Midbrain (tissue), 1 donor: ENCODE data around the gene PNMA8B.

ENCODE experiments used
- DNase-seq: peaks from one replicate; lab custom pipeline; 2025; lab: John Stamatoyannopoulos, UW

The PNMA8B gene

GRCh38 chr19:46487178-46487801 lies 8.4 kb downstream of the PNMA8B start:
- no peak for DNase-seq

- DNase-seq = no peak
These were observed 9.3 kb downstream of the PNMA8B start for GRCh38 chr19:46486358-46486757.

GRCh38 chr19:46484656-46485055 lies 11.0 kb downstream of the PNMA8B start:
- DNase-seq = no peak

- no peak for DNase-seq
These were observed 13.0 kb downstream of the PNMA8B start for GRCh38 chr19:46482631-46483030.

- DNase-seq = no peak
These were observed 13.7 kb downstream of the PNMA8B start for GRCh38 chr19:46481947-46482346.

- DNase-seq = no peak
These were observed 14.3 kb downstream of the PNMA8B start for GRCh38 chr19:46481223-46481848.

GRCh38 chr19:46480415-46480814 lies 15.3 kb downstream of the PNMA8B start:
- DNase-seq = no peak

GRCh38 chr19:46478356-46478986 lies 17.2 kb downstream of the PNMA8B start:
- no peak for DNase-seq

- no peak for DNase-seq
These were observed 19.7 kb downstream of the PNMA8B start for GRCh38 chr19:46475986-46476385.

- DNase-seq = no peak
These were observed 21.5 kb downstream of the PNMA8B start for GRCh38 chr19:46474211-46474610.

- DNase-seq = no peak
These were observed 23.1 kb downstream of the PNMA8B start for GRCh38 chr19:46472592-46472991.

GRCh38 chr19:46471811-46472543 lies 23.7 kb downstream of the PNMA8B start:
- peak; percentile 28 for DNase-seq

GRCh38 chr19:46471116-46471733 lies 24.4 kb downstream of the PNMA8B start, which contains the start of gene PNMA8A:
Gene PNMA8A, minus strand, starts transcription at chr19:46471563. Its CDS starts 528 bp downstream, at chr19:46471035.
- DNase-seq = peak; percentile 81

- DNase-seq = no peak
These were observed 25.3 kb downstream of the PNMA8B start for GRCh38 chr19:46470376-46470775.

GRCh38 chr19:46469541-46470185 lies 26.0 kb downstream of the PNMA8B start:
- DNase-seq = no peak

GRCh38 chr19:46466536-46467196 lies 29.0 kb downstream of the PNMA8B start:
- no peak for DNase-seq

GRCh38 chr19:46463516-46463915 lies 32.2 kb downstream of the PNMA8B start:
- DNase-seq = no peak

GRCh38 chr19:46461537-46461936 lies 34.1 kb downstream of the PNMA8B start:
- DNase-seq = no peak

- no peak for DNase-seq
These were observed 34.7 kb downstream of the PNMA8B start for GRCh38 chr19:46460981-46461380.

GRCh38 chr19:46460055-46460454 lies 35.6 kb downstream of the PNMA8B start:
- no peak for DNase-seq

- no peak for DNase-seq
These were observed 38.7 kb downstream of the PNMA8B start for GRCh38 chr19:46456930-46457329.
